Upper lobe of left lung (tissue), 4 donors: ENCODE results near the gene CCN5.
"Not testable (repeated sequence)": the region's sequence is repeated elsewhere in the genome, so short reads cannot be mapped to it uniquely, and the experiment has no call there.

ENCODE experiments used
- EP300 ChIP-seq, 4 donors: sonication (generic); formaldehyde crosslinking; IDR thresholded peaks; one replicate each; pipeline ENCODE4 v1.5.1; 2017; ENCODE audit warnings: antibody characterized with exemption in 4 of 4, control low read depth in 2 of 4
- POLR2AphosphoS5 ChIP-seq, 2 donors: sonication (generic); formaldehyde crosslinking; IDR thresholded peaks; one replicate each; pipeline ENCODE4 v1.5.1; 2017; ENCODE audit warnings: antibody characterized with exemption in 2 of 2

GRCh38 chr20:44763798-44764197 lies 48.6 kb downstream of the CCN5 start:
- not testable (repeated sequence) for TF ChIP-seq POLR2AphosphoS5, EP300 (IDR thresholded peaks at IDR 0.05)
